NCI-H2081 (cell line): ENCODE data around the gene CREBRF.
"Not testable (repeated sequence)": the region's sequence is repeated elsewhere in the genome, so short reads cannot be mapped to it uniquely, and the experiment has no call there.

Experiments
- DNase-seq, 2 experiments: peaks; one replicate each; lab custom pipeline; 2025; lab: John Stamatoyannopoulos, UW

Gene CREBRF

GRCh38 chr5:173035904-173036707 lies 20.0 kb upstream of the CREBRF start:
- DNase-seq = no peak

GRCh38 chr5:173039188-173039587 lies 17.0 kb upstream of the CREBRF start:
- no peak for DNase-seq

GRCh38 chr5:173039964-173040363 lies 16.2 kb upstream of the CREBRF start:
- DNase-seq = no peak

GRCh38 chr5:173041881-173042762 lies 14.0 kb upstream of the CREBRF start:
- no peak for DNase-seq

GRCh38 chr5:173042763-173043107 lies 13.4 kb upstream of the CREBRF start:
- DNase-seq = no peak

GRCh38 chr5:173045474-173045873 lies 10.7 kb upstream of the CREBRF start:
- DNase-seq = no peak

- not testable (repeated sequence) for DNase-seq
These were observed 8.9 kb upstream of the CREBRF start for GRCh38 chr5:173047096-173047837.

- DNase-seq = no peak
These were observed 8.4 kb upstream of the CREBRF start for GRCh38 chr5:173047838-173048105.

- DNase-seq = no peak
These were observed 5.4 kb upstream of the CREBRF start for GRCh38 chr5:173050791-173051190.

GRCh38 chr5:173051746-173052145 lies 4.4 kb upstream of the CREBRF start:
- DNase-seq = no peak

- DNase-seq = no peak
These were observed 3.1 kb upstream of the CREBRF start for GRCh38 chr5:173053041-173053440.

GRCh38 chr5:173055042-173055721 lies 970 bp upstream of the CREBRF start:
- no peak for DNase-seq

- no peak for DNase-seq
These were observed 500 bp upstream of the CREBRF start for GRCh38 chr5:173055722-173055982.

- DNase-seq = peak in 1 of 2 experiments; percentile 61
These were observed 570 bp downstream of the CREBRF start for GRCh38 chr5:173056783-173057061.

- peak; percentile 94 to 98 for DNase-seq
These were observed 1.1 kb downstream of the CREBRF start for GRCh38 chr5:173057062-173057924.

GRCh38 chr5:173062141-173062540 lies 6.0 kb downstream of the CREBRF start:
- DNase-seq = no peak

GRCh38 chr5:173065155-173065554 lies 9.0 kb downstream of the CREBRF start:
- no peak for DNase-seq

- DNase-seq = no peak
These were observed 13.5 kb downstream of the CREBRF start for GRCh38 chr5:173069671-173070070.

- no peak for DNase-seq
These were observed 19.1 kb downstream of the CREBRF start for GRCh38 chr5:173075137-173075843.

- DNase-seq = no peak
These were observed 19.8 kb downstream of the CREBRF start for GRCh38 chr5:173075970-173076369.

- not testable (repeated sequence) for DNase-seq
These were observed 20.3 kb downstream of the CREBRF start for GRCh38 chr5:173076471-173076870.
